RWPE2 (cell line): ENCODE results near the gene NR6A1.

ENCODE experiments used
- ATAC-seq: fragments of 200-7000 bp; cut with Tn5 transposase; 3 replicates; pipeline ENCODE4 v1.9.1; 2021; ENCODE audit warnings: low read depth
- DNase-seq: peaks from one replicate; pipeline ENCODE4 v3.0.0-alpha.2; 2020; ENCODE audit warnings: low spot score
- H3K27ac ChIP-seq: fragments of 450-650 bp; 2 replicates; pipeline ENCODE4 v1.5.1; 2017; ENCODE audit warnings: mild to moderate bottlenecking; ENCODE audit not compliant: poor library complexity, severe bottlenecking
- H3K27me3 ChIP-seq: fragments of 250-450 bp; sonication (Bioruptor Pico); 2 replicates; pipeline ENCODE4 v1.5.1; 2021; ENCODE audit warnings: mild to moderate bottlenecking, moderate library complexity; ENCODE audit not compliant: insufficient read depth, poor library complexity, severe bottlenecking
- H3K36me3 ChIP-seq: fragments of 250-450 bp; sonication (Bioruptor Pico); 2 replicates; pipeline ENCODE4 v1.5.1; 2020; ENCODE audit warnings: low read depth, mild to moderate bottlenecking, moderate library complexity
- H3K4me1 ChIP-seq: fragments of 250-450 bp; sonication (Bioruptor Pico); 2 replicates; pipeline ENCODE4 v1.5.1; 2021; ENCODE audit warnings: mild to moderate bottlenecking, moderate library complexity; ENCODE audit not compliant: insufficient read depth, poor library complexity, severe bottlenecking
- H3K4me3 ChIP-seq: fragments of 250-450 bp; sonication (Bioruptor Pico); 2 replicates; pipeline ENCODE4 v1.5.1; 2021; ENCODE audit warnings: mild to moderate bottlenecking, moderate library complexity; ENCODE audit not compliant: severe bottlenecking
- H3K9me3 ChIP-seq: fragments of 250-450 bp; sonication (Bioruptor Pico); 2 replicates; pipeline ENCODE4 v1.5.1; 2021; ENCODE audit warnings: mild to moderate bottlenecking, moderate library complexity; ENCODE audit not compliant: severe bottlenecking
- CTCF ChIP-seq: fragments of 450-650 bp; IDR thresholded peaks from one replicate; pipeline ENCODE4 v1.5.1; 2017; ENCODE audit warnings: mild to moderate bottlenecking, moderate library complexity; ENCODE audit not compliant: poor library complexity, severe bottlenecking

Gene NR6A1

GRCh38 chr9:124803911-124804310, 32.8 kb upstream of the NR6A1 start:
- TF ChIP-seq CTCF: no peak
- Histone ChIP-seq H3K4me1 (peaks cover 11% of the 10 kb centered on the region), H3K27ac (no peak overlapping the region), H3K9me3 (no peaks in the 10 kb centered on the region), H3K27me3 (no peaks in the 10 kb centered on the region), H3K36me3 (no peaks in the 10 kb centered on the region), H3K4me3 (no peak overlapping the region)
- ATAC-seq (no peak), DNase-seq (no peak)

- Histone ChIP-seq H3K4me1 (peaks cover 11% of the 10 kb centered on the region), H3K9me3 (no peaks in the 10 kb centered on the region), H3K4me3 (no peak overlapping the region), H3K36me3 (no peaks in the 10 kb centered on the region), H3K27ac (no peak overlapping the region), H3K27me3 (no peaks in the 10 kb centered on the region)
- DNase-seq (no peak), ATAC-seq (no peak)
- TF ChIP-seq CTCF: no peak
Observed at GRCh38 chr9:124802426-124802825, 31.3 kb upstream of the NR6A1 start.

- Histone ChIP-seq H3K27ac (no peak overlapping the region), H3K4me3 (no peak overlapping the region), H3K4me1 (peaks cover 11% of the 10 kb centered on the region), H3K27me3 (no peaks in the 10 kb centered on the region), H3K36me3 (no peaks in the 10 kb centered on the region), H3K9me3 (no peaks in the 10 kb centered on the region)
- no peak for TF ChIP-seq CTCF
- ATAC-seq (no peak), DNase-seq (no peak)
Observed at GRCh38 chr9:124801356-124801755, 30.2 kb upstream of the NR6A1 start.

- Histone ChIP-seq H3K27me3 (no peaks in the 10 kb centered on the region), H3K4me3 (no peak overlapping the region), H3K36me3 (no peaks in the 10 kb centered on the region), H3K27ac (no peak overlapping the region), H3K9me3 (no peaks in the 10 kb centered on the region), H3K4me1 (peaks cover 10% of the 10 kb centered on the region)
- DNase-seq (no peak), ATAC-seq (no peak)
- no peak for TF ChIP-seq CTCF
Observed at GRCh38 chr9:124800306-124801259, 29.5 kb upstream of the NR6A1 start.
